CD14-positive monocyte (primary cell): ENCODE data around the gene PATJ. TPM values are rescaled to one million over a fixed set of nuclear protein-coding genes. Genes with fewer than 3 reads are reported as not detected.

Experiments used
- DNase-seq, 3 donors: peaks; one replicate each; pipeline ENCODE4 v3.0.0-alpha.2; 2011 to 2022
- H2AFZ ChIP-seq: 2 replicates; pipeline ENCODE4 v1.6.0; 2012; ENCODE audit warnings: mild to moderate bottlenecking, low read depth, low read length, inconsistent platforms; ENCODE audit not compliant: insufficient read depth, poor library complexity, severe bottlenecking
- H3K27ac ChIP-seq, 2 donors: 1 replicate in 1 of 2; 2 replicates in 1 of 2; pipeline ENCODE4 v1.5.1; 2012 to 2013; ENCODE audit warnings: low read length in 2 of 2, control low read depth in 1 of 2, inconsistent platforms in 1 of 2, low read depth in 1 of 2, mild to moderate bottlenecking in 1 of 2
- H3K27me3 ChIP-seq, 2 donors: one replicate each; pipeline versions ENCODE4 v1.6.0 to v1.6.1; 2011 to 2013; ENCODE audit warnings: low read length in 2 of 2; ENCODE audit not compliant: control insufficient read depth in 2 of 2, insufficient read depth in 2 of 2
- H3K36me3 ChIP-seq, 2 donors: replicated peaks in 1 of 2; 1 replicate in 1 of 2; 2 replicates in 1 of 2; pipeline versions ENCODE4 v1.5.1 to v1.6.1; 2012 to 2013; ENCODE audit warnings: low read length in 2 of 2, control low read depth in 1 of 2, inconsistent platforms in 1 of 2, mild to moderate bottlenecking in 1 of 2; ENCODE audit not compliant: insufficient read depth in 2 of 2, control insufficient read depth in 1 of 2
- H3K4me1 ChIP-seq, 2 donors: 1 replicate in 1 of 2; 2 replicates in 1 of 2; pipeline versions ENCODE4 v1.5.1 to v1.6.1; 2012 to 2013; ENCODE audit warnings: low read length in 2 of 2, control low read depth in 1 of 2, inconsistent platforms in 1 of 2, mild to moderate bottlenecking in 1 of 2, moderate library complexity in 1 of 2; ENCODE audit not compliant: insufficient read depth in 2 of 2, control insufficient read depth in 1 of 2
- H3K4me2 ChIP-seq: replicated peaks from 2 replicates; pipeline ENCODE3; 2012; ENCODE audit warnings: low read length, moderate library complexity, mild to moderate bottlenecking; ENCODE audit not compliant: poor library complexity, severe bottlenecking; ENCODE audit errors: extremely low read depth
- H3K4me3 ChIP-seq, 3 experiments: fragments of 200-600 bp in 1 of 3; sonication (generic) in 1 of 3; replicated peaks in 1 of 3; 1 replicate in 2 of 3; 2 replicates in 1 of 3; pipeline ENCODE4 v1.5.1; 2011 to 2013; ENCODE audit warnings: low read length in 3 of 3, mild to moderate bottlenecking in 3 of 3, control low read depth in 2 of 3, low read depth in 2 of 3, inconsistent platforms in 1 of 3, moderate library complexity in 1 of 3
- H3K79me2 ChIP-seq: 2 replicates; pipeline ENCODE4 v1.6.0; 2012; ENCODE audit warnings: mild to moderate bottlenecking, control low read depth, inconsistent platforms, low read length, moderate library complexity; ENCODE audit not compliant: insufficient read depth
- H3K9ac ChIP-seq: 2 replicates; pipeline ENCODE4 v1.6.0; 2017; ENCODE audit warnings: low read length, mild to moderate bottlenecking; ENCODE audit not compliant: insufficient read depth, poor library complexity, severe bottlenecking
- H3K9me3 ChIP-seq, 2 donors: replicated peaks in 1 of 2; 1 replicate in 1 of 2; 2 replicates in 1 of 2; pipeline versions ENCODE4 v1.5.1 to v1.6.1; 2012 to 2013; ENCODE audit warnings: low read length in 2 of 2, control low read depth in 1 of 2; ENCODE audit not compliant: control insufficient read depth in 1 of 2, insufficient read depth in 1 of 2
- H4K20me1 ChIP-seq: 2 replicates; pipeline ENCODE4 v1.6.0; 2012; ENCODE audit warnings: mild to moderate bottlenecking, low read length, control low read depth, moderate library complexity; ENCODE audit not compliant: insufficient read depth
- H3K27ac Mint-ChIP-seq, 7 donors: one replicate each; pipeline ENCODE4 v1.8.0; 2020; ENCODE audit warnings: mild to moderate bottlenecking in 7 of 7, mixed read lengths in 7 of 7, moderate library complexity in 6 of 7, inconsistent platforms in 2 of 7
- H3K27me3 Mint-ChIP-seq, 3 donors: one replicate each; pipeline ENCODE4 v1.8.0; 2021 to 2022; ENCODE audit warnings: low read depth in 3 of 3, mild to moderate bottlenecking in 3 of 3, mixed read lengths in 3 of 3, moderate library complexity in 3 of 3, inconsistent platforms in 1 of 3
- H3K36me3 Mint-ChIP-seq, 2 donors: one replicate each; pipeline ENCODE4 v1.8.0; 2020; ENCODE audit warnings: mixed read lengths in 2 of 2, inconsistent platforms in 1 of 2, mild to moderate bottlenecking in 1 of 2
- H3K4me1 Mint-ChIP-seq: one replicate; pipeline ENCODE4 v1.8.0; 2020; ENCODE audit warnings: mild to moderate bottlenecking, mixed read lengths
- H3K4me3 Mint-ChIP-seq, 2 donors: one replicate each; pipeline ENCODE4 v1.8.0; 2020; ENCODE audit warnings: mild to moderate bottlenecking in 2 of 2, mixed read lengths in 2 of 2, moderate library complexity in 1 of 2
- H3K9me3 Mint-ChIP-seq, 7 donors: one replicate each; pipeline ENCODE4 v1.8.0; 2020 to 2022; ENCODE audit warnings: mixed read lengths in 7 of 7, mild to moderate bottlenecking in 6 of 7, moderate library complexity in 6 of 7, inconsistent platforms in 2 of 7
- WGBS: methylation state at CpG from one replicate; pipeline ENCODE4 v1.1.5; 2013; ENCODE audit warnings: missing lambda C conversion rate; ENCODE audit not compliant: insufficient coverage; 5-methylcytosine and 5-hydroxymethylcytosine counted together
- intact Hi-C, 2 donors: fragments of 100-400 bp; cut with micrococcal nuclease; formaldehyde crosslinking; loops; one replicate each; pipeline versions ENCODE4 v1.15.0 to v1.15.1; 2023
- polyA plus RNA-seq, 3 donors: library from polyadenylated mRNA; depleted of rRNA in 1 of 3; unstranded in 2 of 3; stranded (reverse) in 1 of 3; fragments of 300-500 nt in 2 of 3; fragments of >200 nt in 1 of 3; fragmentation: Illumina TruSeq in 2 of 3; gene quantifications; 1 replicate in 2 of 3; 2 replicates in 1 of 3; pipeline ENCODE4 v1.2.3, GENCODE V29; 2012 to 2021
- TF ChIP-seq, protein P1 (sequence below): fragments of 200-600 bp; IDR thresholded peaks from one replicate; pipeline ENCODE4 v1.8.0; 2022; ENCODE audit warnings: antibody characterized with exemption, mild to moderate bottlenecking

Gene PATJ
- polyA plus RNA-seq, 3 donors = 0.01 to 0.23 TPM; not detected in 1

DNA sequence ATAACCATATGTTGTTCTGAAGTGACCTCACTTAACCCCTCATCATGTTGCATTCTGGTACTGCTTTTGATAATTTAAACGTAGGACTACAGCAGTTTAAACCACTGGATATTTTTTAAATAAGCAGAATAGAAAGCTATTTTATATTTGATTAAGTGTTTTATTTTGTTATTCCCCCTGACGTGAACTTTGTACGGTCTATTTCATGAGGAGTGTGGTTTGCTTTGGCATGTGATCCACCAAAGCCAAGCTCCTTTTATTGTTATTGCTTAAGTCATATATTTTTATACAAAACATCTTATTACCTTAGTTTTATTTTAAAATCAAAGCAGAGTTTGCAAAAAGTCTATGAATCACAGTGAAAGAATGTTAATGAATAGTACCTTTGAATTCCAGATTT is 351.0 kb downstream of the PATJ start:
- Histone ChIP-seq H4K20me1 (no peaks in the 10 kb centered on the region), H3K4me1 (no peaks in the 10 kb centered on the region), H2AFZ (no peak overlapping the region), H3K9me3 (no peaks in the 10 kb centered on the region), H3K9ac (no peak overlapping the region), H3K4me2 (no peak overlapping the region), H3K27ac (no peak overlapping the region), H3K27me3 (no peaks in the 10 kb centered on the region), H3K79me2 (no peaks in the 10 kb centered on the region), H3K36me3 (no peaks in the 10 kb centered on the region), H3K4me3 (no peak overlapping the region)
- no peak overlapping the region for H3K27ac Mint-ChIP-seq
- no CpG with 5 or more reads among the region's 3 CpGs for WGBS
- TF ChIP-seq, protein P1, sequence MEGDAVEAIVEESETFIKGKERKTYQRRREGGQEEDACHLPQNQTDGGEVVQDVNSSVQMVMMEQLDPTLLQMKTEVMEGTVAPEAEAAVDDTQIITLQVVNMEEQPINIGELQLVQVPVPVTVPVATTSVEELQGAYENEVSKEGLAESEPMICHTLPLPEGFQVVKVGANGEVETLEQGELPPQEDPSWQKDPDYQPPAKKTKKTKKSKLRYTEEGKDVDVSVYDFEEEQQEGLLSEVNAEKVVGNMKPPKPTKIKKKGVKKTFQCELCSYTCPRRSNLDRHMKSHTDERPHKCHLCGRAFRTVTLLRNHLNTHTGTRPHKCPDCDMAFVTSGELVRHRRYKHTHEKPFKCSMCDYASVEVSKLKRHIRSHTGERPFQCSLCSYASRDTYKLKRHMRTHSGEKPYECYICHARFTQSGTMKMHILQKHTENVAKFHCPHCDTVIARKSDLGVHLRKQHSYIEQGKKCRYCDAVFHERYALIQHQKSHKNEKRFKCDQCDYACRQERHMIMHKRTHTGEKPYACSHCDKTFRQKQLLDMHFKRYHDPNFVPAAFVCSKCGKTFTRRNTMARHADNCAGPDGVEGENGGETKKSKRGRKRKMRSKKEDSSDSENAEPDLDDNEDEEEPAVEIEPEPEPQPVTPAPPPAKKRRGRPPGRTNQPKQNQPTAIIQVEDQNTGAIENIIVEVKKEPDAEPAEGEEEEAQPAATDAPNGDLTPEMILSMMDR = no peak
- peaks cover 0 to 13% (median 2%) of the 10 kb centered on the region in 7 donors for H3K9me3 Mint-ChIP-seq
- intact Hi-C loops = no loop called here
- no peak for DNase-seq
- H3K4me1 Mint-ChIP-seq = no peaks in the 10 kb centered on the region
- no peaks in the 10 kb centered on the region for H3K36me3 Mint-ChIP-seq
- H3K27me3 Mint-ChIP-seq = peaks cover 0 to 4% (median 2%) of the 10 kb centered on the region in 3 donors
- H3K4me3 Mint-ChIP-seq = no peak overlapping the region

DNA sequence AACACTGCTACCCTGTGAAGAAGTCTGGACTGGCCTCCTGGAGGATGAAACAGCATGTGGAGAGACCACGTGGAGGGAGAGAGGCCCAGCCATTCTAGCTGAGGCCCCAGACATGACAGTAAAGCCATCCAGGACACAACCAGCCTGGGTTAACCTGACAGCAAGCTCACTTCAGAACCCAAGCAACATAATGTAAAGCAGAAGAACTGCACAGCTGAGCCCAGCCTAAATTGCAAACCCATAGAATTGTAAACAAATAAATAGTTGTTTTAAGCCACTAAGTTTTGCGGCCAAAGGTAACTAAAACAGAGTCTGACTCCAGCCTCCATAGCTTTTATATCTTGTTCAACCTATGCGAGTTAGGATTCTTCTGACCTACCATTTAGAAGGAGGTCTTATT is 355.2 kb downstream of the PATJ start:
- Mint-ChIP-seq H3K9me3 (peaks cover 0 to 16% (median 5%) of the 10 kb centered on the region in 7 donors), H3K4me1 (no peaks in the 10 kb centered on the region), H3K36me3 (no peaks in the 10 kb centered on the region), H3K27me3 (peaks cover 0 to 4% (median 2%) of the 10 kb centered on the region in 3 donors), H3K27ac (no peak overlapping the region), H3K4me3 (no peak overlapping the region)
- Histone ChIP-seq H3K4me2 (no peak overlapping the region), H4K20me1 (no peaks in the 10 kb centered on the region), H2AFZ (no peak overlapping the region), H3K4me1 (no peaks in the 10 kb centered on the region), H3K9ac (no peak overlapping the region), H3K27ac (no peak overlapping the region), H3K79me2 (no peaks in the 10 kb centered on the region), H3K4me3 (no peak overlapping the region), H3K27me3 (no peaks in the 10 kb centered on the region), H3K9me3 (no peaks in the 10 kb centered on the region), H3K36me3 (no peaks in the 10 kb centered on the region)
- no peak for DNase-seq
- intact Hi-C loops = no loop called here
- TF ChIP-seq, protein P1 = no peak
- WGBS = 100% methylated on average over 1 of the region's 3 CpGs
